ENCODE data around the gene NPC1.

NPC1 gene

GRCh38 chr18:23541349-23542093 is 44.8 kb downstream of the NPC1 start:
- DNase-seq (ENCODE audit: low read depth): no peak
- TF ChIP-seq CTCF (IDR thresholded peaks at IDR 0.05; ENCODE audit: insufficient read depth, low read depth, low read length, missing control alignments): no peak
- H3K4me3 ChIP-seq (ENCODE audit: low read length): no peak overlapping the region

- no peak for DNase-seq (ENCODE audit: low read depth)
- H3K4me3 ChIP-seq (ENCODE audit: low read length): no peak overlapping the region
- TF ChIP-seq CTCF (IDR thresholded peaks at IDR 0.05; ENCODE audit: insufficient read depth, low read depth, low read length, missing control alignments): no peak
These were observed 45.4 kb downstream of the NPC1 start for GRCh38 chr18:23540867-23541266.

- no peak for DNase-seq (ENCODE audit: low read depth)
- H3K4me3 ChIP-seq (ENCODE audit: low read length): no peak overlapping the region
- no peak for TF ChIP-seq CTCF (IDR thresholded peaks at IDR 0.05; ENCODE audit: insufficient read depth, low read depth, low read length, missing control alignments)
These were observed 46.3 kb downstream of the NPC1 start for GRCh38 chr18:23539911-23540525.

- no peak for TF ChIP-seq CTCF (IDR thresholded peaks at IDR 0.05; ENCODE audit: insufficient read depth, low read depth, low read length, missing control alignments)
- no peak for DNase-seq (ENCODE audit: low read depth)
These were observed 47.0 kb downstream of the NPC1 start for GRCh38 chr18:23539296-23539695.

GRCh38 chr18:23538870-23539269 is 47.4 kb downstream of the NPC1 start:
- no peak overlapping the region for H3K4me3 ChIP-seq (ENCODE audit: low read length)
- no peak for TF ChIP-seq CTCF (IDR thresholded peaks at IDR 0.05; ENCODE audit: insufficient read depth, low read depth, low read length, missing control alignments)
- no peak for DNase-seq (ENCODE audit: low read depth)

More at GRCh38 chr18:23539296-23539695, 47.0 kb downstream of the NPC1 start:
- no peak overlapping the region for H3K4me3 ChIP-seq (ENCODE audit: low read length)

GRCh38 chr18:23538001-23538400 is 48.3 kb downstream of the NPC1 start:
- TF ChIP-seq CTCF (IDR thresholded peaks at IDR 0.05; ENCODE audit: insufficient read depth, low read depth, low read length, missing control alignments): no peak
- no peak overlapping the region for H3K4me3 ChIP-seq (ENCODE audit: low read length)
- no peak for DNase-seq (ENCODE audit: low read depth)

Data from epithelial cell of esophagus (primary cell).